Measurements from ENCODE around the gene CNIH4.
A peak's percentile ranks its signal among the peaks of the same experiment; 100 is the strongest.
"Not testable (repeated sequence)": the region's sequence is repeated elsewhere in the genome, so short reads cannot be mapped to it uniquely, and the experiment has no call there.

Gene CNIH4

DNA sequence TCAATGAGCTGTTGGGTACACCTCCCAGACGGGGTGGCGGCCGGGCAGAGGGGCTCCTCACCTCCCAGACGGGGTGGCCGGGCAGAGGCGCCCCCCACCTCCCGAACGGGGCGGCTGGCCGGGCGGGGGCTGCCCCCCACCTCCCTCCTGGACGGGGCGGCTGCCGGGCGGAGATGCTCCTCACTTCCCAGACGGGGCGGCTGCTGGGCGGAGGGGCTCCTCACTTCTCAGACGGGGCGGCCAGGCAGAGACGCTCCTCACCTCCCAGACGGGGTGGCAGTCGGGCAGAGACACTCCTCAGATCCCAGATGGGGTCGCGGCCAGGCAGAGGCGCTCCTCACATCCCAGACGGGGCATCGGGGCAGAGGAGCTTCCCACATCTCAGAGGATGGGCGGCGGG, 7.0 kb upstream of the CNIH4 start:
- not testable (repeated sequence) for DNase-seq

DNA sequence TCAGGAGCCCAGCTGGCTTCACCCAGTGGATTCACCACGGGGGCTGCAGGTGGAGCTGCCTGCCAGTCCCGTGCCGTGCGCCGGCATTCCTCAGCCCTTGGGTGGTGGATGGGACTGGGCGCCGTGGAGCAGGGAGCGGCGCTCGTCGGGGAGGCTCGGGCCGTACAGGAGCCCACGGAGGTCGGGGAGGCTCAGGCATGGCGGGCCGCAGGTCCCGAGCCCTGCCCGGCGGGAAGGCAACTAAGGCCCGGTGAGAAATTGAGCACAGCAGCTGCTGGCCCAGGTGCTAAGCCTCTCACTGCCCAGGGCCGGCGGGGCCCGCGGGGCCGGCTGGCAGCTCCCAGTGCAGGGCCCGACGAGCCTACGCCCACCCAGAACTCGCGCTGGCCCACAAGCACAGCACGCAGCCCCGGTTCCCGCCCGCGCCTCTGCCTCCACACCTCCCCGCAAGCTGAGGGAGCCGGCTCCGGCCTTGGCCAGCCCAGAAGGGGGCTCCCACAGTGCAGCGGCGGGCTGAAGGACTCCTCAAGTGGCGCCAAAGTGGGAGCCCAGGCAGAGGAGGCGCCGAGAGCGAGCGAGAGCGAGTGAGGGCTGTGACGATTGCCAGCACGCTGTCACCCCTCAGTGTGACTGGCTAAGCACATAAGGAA, 4.1 kb upstream of the CNIH4 start:
- not testable (repeated sequence) for DNase-seq

DNA sequence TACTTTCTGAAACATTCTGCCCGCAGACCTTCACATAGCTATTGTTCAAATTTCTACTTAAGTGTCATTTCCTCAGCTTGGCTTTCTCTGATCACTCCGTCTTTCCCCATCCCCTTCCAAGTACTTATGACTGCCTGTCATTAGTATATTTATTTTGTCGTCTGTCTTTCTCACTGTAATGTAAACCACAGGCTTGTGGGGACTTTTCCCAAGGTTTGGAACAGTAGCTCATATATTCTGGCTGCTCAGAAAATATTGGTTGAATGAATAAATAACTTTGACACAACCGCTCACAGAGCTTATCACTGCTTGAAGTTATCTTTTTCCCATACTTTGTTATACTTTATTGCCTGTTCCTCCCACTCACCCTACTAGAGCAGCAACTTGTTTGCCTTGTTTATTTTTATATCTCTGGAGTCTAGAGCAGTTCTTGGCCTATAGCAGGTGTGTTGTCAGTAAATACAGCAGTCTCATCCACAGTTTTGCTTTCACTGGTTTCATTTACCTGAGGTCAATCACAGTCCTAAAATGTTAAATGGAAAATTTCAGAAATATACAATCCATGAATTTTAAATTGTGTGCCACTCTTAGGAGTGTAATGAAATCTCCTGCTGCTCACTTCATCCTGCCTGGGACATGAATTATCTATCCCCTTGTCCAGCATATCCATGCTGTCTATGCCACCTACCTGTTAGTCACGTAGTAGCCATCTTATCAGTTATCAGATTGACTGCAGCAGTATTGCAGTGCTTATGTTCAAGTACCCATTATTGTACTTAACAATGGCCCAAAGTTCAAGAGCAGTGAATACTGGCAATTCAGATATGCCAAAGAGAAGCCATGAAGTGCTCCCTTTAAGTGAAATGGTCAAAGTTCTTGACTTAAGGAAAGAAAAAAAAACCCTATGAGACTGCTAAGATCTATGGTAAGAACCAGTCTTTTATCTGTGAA, 2.4 kb upstream of the CNIH4 start:
- DNase-seq = no peak

DNA sequence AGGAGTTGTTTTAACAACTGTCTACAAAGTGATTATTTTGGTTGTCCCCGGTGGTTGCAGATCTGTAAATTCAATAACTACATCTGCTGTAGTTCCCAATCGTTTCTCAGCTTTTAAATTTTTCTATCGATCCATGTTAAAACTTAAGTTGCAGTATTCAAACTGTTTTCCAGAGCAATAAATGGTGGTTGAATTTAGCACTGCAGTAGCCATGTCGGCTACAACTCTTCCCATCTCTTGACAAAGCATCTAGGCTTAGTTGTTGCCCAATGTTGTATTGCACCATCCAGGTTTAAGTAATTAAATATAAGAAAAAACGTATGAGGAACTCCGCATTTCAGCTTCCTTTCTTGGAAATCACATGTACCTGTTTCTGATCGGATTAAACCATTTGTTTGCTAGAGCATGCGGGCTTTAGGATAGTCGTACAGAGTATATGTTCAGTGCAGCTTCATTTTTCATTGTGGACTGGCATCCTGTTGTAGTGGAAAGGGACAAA, 996 bp downstream of the CNIH4 start:
- DNase-seq = no peak

DNA sequence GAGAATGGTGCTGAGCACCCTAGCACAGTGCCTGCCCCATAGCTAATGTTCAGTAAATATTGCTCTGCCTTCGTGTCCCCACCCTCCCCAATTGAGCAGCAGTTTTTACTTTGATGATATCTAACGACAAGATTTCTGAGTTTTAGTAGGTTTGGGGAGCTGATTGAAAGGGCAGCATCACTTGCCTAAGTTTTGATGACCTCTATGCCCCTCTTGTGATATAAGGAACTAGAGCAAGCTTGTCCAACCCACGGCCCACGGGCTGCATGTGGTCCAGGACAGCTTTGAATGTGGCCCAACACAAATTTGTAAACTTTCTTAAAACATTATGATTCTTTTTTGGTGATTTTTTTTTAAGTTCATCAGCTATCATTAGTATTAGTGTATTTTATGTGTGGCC, 1.6 kb downstream of the CNIH4 start:
- no peak for DNase-seq

DNA sequence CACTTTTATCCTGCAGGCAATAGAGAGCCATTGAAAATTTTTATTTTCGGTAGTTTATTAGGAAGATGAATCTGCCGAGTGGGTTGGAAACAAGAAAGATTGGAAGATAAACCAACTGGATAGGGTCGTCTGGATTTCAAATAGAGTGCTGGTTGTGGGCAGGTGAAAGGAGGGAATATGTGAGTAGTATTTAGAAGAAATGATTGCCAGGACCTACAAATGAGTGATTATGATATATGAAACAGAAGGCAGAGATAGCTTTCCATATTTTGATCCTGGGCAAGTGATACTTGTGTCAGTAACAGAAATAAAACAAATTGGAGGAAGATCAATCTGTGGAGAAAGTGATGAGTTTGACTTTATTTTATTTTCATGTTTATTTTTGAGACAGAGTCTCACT, 2.5 kb downstream of the CNIH4 start:
- no peak for DNase-seq

DNA sequence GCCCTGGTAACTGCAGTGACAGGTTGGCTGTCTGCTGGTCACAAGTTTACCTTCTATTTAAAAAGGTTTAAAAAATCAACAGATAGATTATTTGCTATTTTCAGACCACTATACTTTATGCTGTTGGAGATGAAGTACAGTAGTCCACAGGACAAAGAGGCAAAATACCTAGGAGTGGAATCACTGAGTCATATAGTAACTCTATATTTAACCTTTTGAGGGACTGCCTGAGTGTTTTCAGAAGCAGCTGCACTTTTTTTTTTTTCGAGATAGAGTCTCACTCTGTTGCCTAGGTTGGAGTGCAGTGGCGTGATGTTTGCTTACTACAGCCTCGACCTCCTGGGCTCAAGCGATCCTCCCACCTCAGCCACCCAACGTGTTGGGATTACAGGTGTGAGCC, 11.7 kb downstream of the CNIH4 start:
- DNase-seq = no peak

DNA sequence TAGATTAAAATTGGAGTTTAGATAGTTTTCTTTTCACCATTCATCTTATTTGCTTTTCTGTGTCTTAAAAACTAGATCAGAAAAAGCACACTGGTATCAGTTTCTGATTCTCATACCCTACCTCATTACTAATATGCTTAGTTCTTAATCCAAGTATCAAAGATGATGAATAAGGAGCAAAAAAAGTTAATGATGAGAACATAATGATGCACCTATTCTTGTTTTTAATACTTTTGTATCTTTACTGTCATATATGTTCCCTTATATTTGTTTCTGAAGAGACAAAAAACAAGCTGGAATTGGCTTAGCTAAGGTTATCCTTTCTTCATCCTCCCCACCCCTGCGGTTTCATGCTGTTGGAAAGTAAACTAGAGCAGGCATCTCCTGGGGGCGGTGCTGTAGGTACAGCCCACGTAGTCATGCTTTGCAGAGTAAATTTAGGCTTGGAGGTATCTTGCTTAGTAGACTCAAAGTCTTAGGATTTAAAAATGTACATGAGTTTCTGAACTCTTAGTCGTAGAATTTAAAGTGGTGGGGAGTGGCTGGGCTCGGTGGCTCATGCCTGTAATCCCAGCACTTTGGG, 16.4 kb downstream of the CNIH4 start:
- no peak for DNase-seq

DNA sequence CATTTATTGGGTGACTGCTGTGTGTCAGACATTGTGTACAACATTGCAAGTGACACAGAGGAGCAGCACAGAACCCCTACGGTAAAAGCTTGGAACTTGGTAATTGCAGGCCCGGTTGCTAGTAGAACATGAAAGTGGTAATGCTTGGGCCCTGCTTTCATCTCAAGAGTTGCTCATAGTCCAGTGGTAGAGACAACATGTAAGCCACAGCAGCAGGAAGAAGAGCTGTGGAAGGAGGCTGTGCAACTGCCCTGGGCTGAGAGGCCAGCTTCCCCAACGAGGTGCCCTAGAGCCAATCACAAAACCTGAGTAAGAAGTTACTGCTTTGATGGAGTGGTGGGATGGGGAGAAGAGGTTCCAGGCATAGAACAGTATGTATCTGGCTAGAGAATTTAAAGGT, 18.4 kb downstream of the CNIH4 start:
- peak; percentile 10 for DNase-seq

DNA sequence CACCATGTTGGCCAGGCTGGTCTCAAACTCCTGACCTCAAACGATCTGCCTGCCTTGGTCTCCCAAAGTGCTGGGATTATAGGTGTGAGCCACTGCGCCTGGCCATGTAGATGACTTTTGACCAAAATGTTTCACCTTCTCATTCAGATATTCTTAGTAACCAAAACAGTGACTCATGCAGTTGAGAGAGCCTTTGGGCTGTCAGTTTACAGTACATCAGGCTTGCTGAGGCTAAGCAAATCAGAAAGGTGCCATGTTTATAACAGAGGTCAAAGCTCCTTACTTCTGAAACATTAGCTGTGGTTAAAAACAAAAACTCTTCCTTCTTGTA, 21.0 kb downstream of the CNIH4 start:
- DNase-seq = peak; percentile 68

DNA sequence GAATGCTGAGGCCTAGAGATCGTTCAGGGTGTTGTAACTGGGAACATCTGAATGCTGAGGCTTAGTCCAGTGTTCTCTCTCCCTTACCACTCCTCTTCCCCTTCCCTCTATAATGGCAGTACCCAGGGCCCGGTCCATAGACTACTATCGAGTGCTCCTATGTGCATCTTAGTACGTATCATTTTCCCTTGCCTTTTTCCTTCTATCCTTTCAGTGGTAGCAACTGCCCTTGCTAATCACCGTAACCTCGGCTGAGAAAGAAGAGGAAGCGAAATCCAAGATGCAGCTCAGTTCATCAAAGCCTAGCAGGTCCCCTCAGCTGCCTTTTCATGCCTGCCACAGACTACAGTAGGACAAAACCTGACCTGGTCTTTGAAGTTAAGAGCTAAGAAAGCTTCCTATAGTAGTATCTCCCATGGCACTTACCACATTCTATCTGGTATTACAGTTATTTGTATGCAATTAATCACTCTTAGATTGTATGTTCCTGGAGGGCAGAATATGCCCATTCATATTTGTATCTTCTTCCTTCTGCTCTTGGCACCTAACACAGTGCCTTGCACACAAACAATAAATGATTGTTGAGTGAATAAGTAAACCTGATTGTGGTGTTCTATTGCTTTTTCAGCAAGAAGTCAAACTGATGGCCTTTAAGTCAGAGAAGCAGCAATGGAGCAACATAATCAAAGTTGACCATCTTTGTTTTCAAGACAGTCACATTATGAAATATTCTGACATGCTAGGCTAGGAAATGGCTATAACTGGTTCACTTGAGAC, 22.4 kb downstream of the CNIH4 start:
- no peak for DNase-seq

DNA sequence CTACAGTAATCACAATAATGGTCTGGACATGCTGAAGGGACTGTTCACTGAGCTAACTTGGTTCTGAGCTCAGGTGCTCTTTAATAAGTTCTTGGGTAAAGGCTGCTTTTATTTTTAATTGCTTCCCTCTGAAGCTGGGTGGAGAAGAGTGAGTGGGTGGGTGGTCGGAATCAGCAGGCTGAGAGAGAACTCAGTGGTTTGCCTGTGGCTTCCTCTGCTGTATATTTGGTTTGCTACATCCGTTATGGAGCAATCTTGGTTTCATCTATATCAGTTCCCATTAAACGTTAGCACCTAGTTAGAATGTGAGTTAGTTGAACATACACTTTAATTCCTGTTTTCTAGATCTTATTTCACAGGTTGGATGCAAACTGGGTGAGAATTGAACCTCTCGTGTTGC, 23.3 kb downstream of the CNIH4 start:
- peak; percentile 72 for DNase-seq

DNA sequence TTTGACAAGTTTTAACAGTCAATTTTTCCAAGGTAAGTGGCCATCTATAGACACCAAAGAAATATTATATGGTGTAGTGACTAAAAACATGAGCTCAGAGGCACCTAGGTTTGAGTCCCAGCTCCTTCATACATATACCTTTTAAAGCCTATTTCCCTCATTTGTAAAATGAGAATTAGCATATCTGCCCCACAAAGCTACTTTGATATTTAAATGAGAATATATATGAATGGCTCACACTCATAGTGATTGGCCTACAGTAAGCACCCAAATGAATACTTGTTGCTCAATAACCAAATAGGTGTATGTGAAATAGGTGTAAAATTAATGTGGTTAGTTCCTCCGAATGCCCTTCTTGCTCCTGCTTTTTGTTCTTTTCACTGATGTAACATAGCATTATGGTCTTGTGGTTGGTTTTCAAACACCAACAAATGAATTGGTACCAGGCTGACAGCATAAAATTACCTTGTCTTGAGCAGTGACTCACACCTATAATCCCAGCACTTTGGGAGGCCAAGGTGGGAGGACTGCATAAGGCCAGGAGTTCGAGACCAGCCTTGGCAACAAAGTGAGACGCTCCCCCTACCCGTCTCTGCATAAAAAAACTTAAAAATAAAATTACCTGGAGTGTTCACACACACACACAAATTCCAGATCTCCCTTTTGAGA, 25.3 kb downstream of the CNIH4 start:
- DNase-seq = peak; percentile 35

DNA sequence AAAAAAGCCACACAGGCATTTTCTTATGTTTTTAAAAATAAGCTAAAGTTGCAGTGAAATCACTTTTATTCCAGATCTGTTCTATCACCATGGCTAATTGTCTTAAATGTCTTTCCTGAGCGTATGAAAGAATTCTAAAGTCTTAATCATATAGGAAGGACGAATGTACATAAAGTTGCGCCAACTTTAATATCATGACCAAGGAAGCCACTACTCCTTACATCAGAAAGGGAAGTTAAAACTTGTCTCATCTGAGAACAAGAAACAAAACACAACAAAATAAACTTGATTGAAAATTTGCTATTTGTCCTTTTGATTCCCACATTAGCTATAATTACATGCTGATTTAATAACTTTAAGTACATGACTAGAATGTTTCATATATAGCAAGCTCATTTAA, 26.5 kb downstream of the CNIH4 start:
- DNase-seq = no peak

DNA sequence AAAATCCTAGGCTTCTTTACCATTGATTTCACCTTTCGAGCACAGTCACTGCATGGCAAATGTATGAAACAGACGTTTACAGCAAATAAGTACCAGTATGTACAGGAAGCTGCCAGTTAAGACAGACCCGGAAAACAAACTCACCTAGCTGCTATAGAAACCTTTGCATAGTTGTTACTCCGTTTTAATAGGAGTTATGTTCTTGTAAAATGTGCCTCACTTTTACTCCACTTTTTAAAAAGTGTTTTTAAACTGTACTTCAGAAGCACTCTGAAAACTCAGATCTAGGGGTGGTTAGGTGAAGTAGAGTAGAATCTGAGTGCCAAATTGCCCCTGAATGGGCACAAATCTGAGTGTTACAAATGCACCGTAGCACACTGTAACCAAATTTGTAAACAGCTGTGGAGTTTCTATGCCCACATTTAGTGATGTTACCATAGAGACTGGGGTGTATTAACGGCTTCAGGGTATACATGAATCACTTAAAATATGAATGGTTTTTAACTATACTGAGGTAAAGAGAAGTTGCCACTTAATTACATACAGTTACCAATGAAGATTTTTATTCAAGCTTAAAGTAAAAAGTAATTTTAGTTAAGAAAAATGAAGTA, 30.7 kb downstream of the CNIH4 start:
- DNase-seq = peak; percentile 68

DNA sequence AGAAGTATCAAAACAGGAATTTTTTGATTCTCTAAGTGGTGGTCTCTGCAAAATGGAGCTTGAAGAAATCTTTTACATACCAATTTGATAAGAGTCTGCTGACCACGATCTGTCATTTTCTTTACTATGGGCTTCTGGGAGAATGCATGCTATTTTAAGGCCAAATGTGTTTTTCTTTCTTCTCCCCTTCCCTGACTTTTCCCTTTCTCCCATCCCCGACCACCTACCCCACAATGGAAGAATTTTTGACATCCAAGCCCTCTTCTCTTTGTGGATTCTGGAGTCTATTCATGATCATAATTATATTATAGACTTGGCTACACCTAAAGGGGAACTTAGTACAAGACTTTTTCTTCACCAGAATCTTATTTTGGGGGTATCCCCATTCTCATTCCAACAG, 31.3 kb downstream of the CNIH4 start:
- no peak for DNase-seq

DNA sequence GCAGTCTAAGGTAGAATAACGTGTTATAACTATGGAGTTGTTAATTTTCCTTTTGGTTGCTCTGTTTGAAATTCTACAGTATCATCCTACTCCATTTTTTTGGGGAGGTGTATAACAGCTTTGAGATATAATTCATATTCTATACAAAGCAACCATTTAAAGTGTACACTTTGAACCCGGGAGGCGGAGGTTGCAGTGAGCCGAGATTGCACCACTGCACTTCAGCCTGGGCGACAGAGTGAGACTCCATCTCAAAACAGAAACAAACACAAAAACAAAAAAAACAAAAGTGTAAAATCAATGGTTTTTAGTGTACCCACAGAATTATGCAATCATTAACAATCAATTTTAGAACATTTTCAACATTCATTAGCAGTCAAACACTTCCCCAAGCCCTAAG, 33.8 kb downstream of the CNIH4 start:
- no peak for DNase-seq

DNA sequence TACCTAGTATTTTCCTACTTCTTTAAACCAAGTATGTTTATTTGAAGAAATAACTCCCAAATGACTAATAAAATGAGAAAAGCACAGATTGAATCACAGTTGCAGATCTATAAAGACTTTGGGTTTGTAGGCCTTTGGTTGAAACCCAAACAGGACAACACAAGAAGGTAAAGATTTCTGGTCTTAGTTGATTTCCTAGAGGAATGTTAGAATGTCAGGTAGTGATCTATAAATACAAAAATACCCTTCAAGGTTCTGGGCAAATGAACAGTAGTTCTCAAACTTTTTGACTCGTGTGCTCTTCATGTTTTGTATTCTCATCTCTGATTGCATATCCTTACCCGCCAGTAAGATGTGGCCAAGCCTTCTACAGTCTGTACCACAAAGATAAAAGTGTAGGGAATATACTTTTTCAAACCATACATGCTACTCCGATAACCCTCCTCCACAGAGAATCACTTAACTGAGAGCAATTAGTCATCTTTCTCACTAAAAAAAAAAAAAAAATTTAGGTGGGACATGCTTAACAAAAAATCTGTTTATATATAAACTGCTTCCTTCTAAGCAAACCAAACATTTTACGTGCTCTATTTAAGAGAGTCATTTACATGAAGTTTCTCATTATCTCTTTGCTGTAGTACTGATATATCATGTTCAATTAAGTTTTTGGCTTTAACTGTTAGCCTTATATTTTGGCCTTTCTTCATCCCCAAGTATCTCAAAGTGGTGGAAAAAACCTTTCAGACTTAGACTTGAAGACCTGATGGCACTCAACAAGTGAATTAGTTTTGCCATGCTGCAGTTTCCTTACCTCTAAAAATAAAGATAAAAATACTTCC, 36.0 kb downstream of the CNIH4 start:
- peak; percentile 13 for DNase-seq

DNA sequence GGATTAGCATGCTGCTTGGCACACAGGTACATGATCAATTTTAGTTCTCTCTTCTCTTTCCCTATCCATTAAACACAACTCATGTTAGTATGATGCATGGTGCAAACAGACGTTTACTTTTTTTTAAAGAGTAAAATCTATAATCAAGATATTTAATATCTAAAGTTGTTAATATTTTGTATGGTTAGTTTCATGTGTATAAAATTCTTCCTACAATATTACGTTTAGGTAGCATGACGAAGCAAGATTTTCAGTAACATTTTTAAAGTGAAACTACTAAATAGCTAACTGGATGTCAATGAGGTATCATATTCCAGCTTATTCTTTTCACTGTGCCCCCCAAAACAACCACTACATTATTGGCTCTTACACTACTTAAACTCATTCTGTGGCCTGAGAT, 36.6 kb downstream of the CNIH4 start:
- DNase-seq = no peak

DNA sequence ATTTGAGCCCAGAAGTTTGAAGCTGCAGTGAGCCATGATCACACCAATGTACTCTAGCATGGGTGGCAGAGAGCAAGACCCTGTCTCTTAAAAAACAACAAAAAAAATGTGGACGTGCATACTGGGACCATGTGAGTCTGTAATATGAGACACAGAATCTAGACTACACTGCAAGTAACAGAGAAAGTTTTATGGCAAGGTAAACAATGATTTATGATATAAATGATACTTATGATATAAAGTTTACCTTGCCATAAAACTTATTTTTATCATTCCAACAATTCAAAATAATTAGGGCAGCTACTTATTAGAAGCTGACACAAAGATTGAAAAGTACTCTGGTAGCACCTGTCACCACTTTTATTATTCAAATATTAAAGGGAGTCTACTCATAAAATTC, 43.2 kb downstream of the CNIH4 start:
- DNase-seq = no peak

DNA sequence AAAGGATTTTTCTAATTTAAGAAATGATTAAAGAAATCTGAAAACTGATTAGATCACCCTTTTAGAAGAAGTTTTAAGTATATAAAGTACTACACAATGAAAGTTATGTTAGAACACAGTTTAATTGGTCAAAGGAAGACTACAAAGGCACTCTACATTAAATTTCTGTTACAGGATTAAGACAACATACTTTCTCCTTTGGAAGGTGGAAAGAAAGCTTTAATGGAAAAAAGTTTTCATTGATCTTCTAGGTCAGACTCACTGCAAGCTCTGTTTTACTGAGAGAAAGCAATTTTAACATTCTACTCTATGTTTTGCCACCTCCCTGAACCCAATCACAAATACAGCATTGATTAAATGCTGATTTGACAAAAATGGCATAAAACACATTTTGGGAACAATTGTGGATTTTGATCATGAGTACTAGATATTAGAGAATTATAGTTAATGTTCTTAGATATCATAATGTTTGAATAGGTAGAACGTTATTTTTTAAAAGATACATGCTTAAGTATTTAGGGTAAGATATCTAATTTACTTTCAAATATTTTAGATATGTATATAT, 45.9 kb downstream of the CNIH4 start:
- DNase-seq = no peak

Measured in CD4-positive, alpha-beta T cell treated with Interleukin-4 for 4 hours (primary cell).